ENCODE data around the gene CDH23.
A peak's percentile ranks its signal among the peaks of the same experiment; 100 is the strongest.

The CDH23 gene

GRCh38 chr10:71393841-71394475, 2.8 kb upstream of the CDH23 start:
- DNase-seq, result no peak

GRCh38 chr10:71394926-71395562, 1.7 kb upstream of the CDH23 start:
- no peak for DNase-seq

GRCh38 chr10:71395621-71396020, 1.1 kb upstream of the CDH23 start:
- DNase-seq, result peak; percentile 52

- DNase-seq, result no peak
Observed at GRCh38 chr10:71396084-71396710, 523 bp upstream of the CDH23 start.

- no peak for DNase-seq
Observed at GRCh38 chr10:71397296-71398212, 834 bp downstream of the CDH23 start.

GRCh38 chr10:71398976-71399375, 2.3 kb downstream of the CDH23 start:
- no peak for DNase-seq

GRCh38 chr10:71399946-71400345, 3.2 kb downstream of the CDH23 start:
- DNase-seq, result no peak

- no peak for DNase-seq
Observed at GRCh38 chr10:71401056-71401455, 4.3 kb downstream of the CDH23 start.

- no peak for DNase-seq
Observed at GRCh38 chr10:71402005-71402404, 5.3 kb downstream of the CDH23 start.

- no peak for DNase-seq
Observed at GRCh38 chr10:71404503-71405295, 8.0 kb downstream of the CDH23 start.

- no peak for DNase-seq
Observed at GRCh38 chr10:71406878-71407277, 10.2 kb downstream of the CDH23 start.

- no peak for DNase-seq
Observed at GRCh38 chr10:71408436-71409225, 11.9 kb downstream of the CDH23 start.

- DNase-seq, result no peak
Observed at GRCh38 chr10:71409516-71410104, 12.9 kb downstream of the CDH23 start.

GRCh38 chr10:71413581-71413980, 16.9 kb downstream of the CDH23 start:
- DNase-seq, result no peak

- no peak for DNase-seq
Observed at GRCh38 chr10:71414359-71414758, 17.6 kb downstream of the CDH23 start.

GRCh38 chr10:71419002-71419540, 22.4 kb downstream of the CDH23 start:
- DNase-seq, result no peak

GRCh38 chr10:71419750-71420149, 23.0 kb downstream of the CDH23 start:
- DNase-seq, result no peak

- DNase-seq, result no peak
Observed at GRCh38 chr10:71421075-71421434, 24.3 kb downstream of the CDH23 start.

GRCh38 chr10:71423250-71423649, 26.5 kb downstream of the CDH23 start:
- DNase-seq, result no peak

GRCh38 chr10:71423901-71424300, 27.2 kb downstream of the CDH23 start:
- DNase-seq, result no peak
